SU-DHL-6 (cell line): ENCODE measurements around the gene TPST2.
"Not testable (repeated sequence)": the region's sequence is repeated elsewhere in the genome, so short reads cannot be mapped to it uniquely, and the experiment has no call there.

Experiments used
- H2AFZ ChIP-seq: fragments of 200-600 bp; sonication (generic); 2 replicates; pipeline ENCODE4 v1.6.1; 2014; ENCODE audit warnings: low read depth, mild to moderate bottlenecking, moderate library complexity, mixed read lengths, antibody characterized with exemption, low read length; ENCODE audit not compliant: severe bottlenecking
- H3F3A ChIP-seq: fragments of 200-600 bp; shearing (Covaris generic); 2 replicates; pipeline ENCODE4 v1.6.0; 2016; ENCODE audit warnings: antibody characterized with exemption, mild to moderate bottlenecking; ENCODE audit not compliant: insufficient read depth
- H3K27ac ChIP-seq: fragments of 200-600 bp; sonication (generic); 2 replicates; pipeline ENCODE4 v1.5.1; 2016; ENCODE audit warnings: low read depth, mild to moderate bottlenecking, low read length, moderate library complexity, mixed read lengths
- H3K27me3 ChIP-seq: fragments of 200-600 bp; sonication (generic), shearing (Covaris generic); 2 replicates; pipeline ENCODE4 v1.6.0; 2014; ENCODE audit warnings: mild to moderate bottlenecking, low read length
- H3K36me3 ChIP-seq: fragments of 200-600 bp; sonication (generic); 2 replicates; pipeline ENCODE4 v1.6.1; 2014; ENCODE audit warnings: mild to moderate bottlenecking, low read length, mixed read lengths
- H3K4me2 ChIP-seq: fragments of 300-600, 200-600 bp; shearing (Covaris generic), sonication (generic); 2 replicates; pipeline ENCODE4 v1.6.0; 2014; ENCODE audit warnings: low read length, low read depth, mild to moderate bottlenecking; ENCODE audit not compliant: poor library complexity, severe bottlenecking
- H3K4me3 ChIP-seq: fragments of 200-600 bp; sonication (generic); 2 replicates; pipeline ENCODE4 v1.5.1; 2014; ENCODE audit warnings: antibody characterized with exemption, low read length, mild to moderate bottlenecking, mixed read lengths; ENCODE audit not compliant: insufficient read depth, poor library complexity, severe bottlenecking
- H3K79me2 ChIP-seq: fragments of 200-600 bp; sonication (generic); 2 replicates; pipeline ENCODE4 v1.6.1; 2014; ENCODE audit warnings: mild to moderate bottlenecking, low read length, moderate library complexity; ENCODE audit not compliant: insufficient read depth
- H3K9ac ChIP-seq: fragments of 200-600 bp; sonication (generic); 2 replicates; pipeline ENCODE4 v1.7.0; 2014; ENCODE audit warnings: mild to moderate bottlenecking, low read length
- H3K9me2 ChIP-seq: fragments of 200-600 bp; sonication (generic); replicated peaks from 2 replicates; pipeline ENCODE4 v1.6.1; 2014; ENCODE audit warnings: low read length; ENCODE audit not compliant: insufficient read depth
- H3K9me3 ChIP-seq: fragments of 200-600 bp; sonication (generic); 2 replicates; pipeline ENCODE4 v1.6.1; 2014; ENCODE audit warnings: low read length, mixed read lengths; ENCODE audit not compliant: insufficient read depth
- H4K20me1 ChIP-seq: fragments of 200-600 bp; sonication (generic); 2 replicates; pipeline ENCODE4 v1.6.1; 2014; ENCODE audit warnings: low read depth, mild to moderate bottlenecking, antibody characterized with exemption, low read length, moderate library complexity, mixed read lengths
- CTCF ChIP-seq: fragments of 200-600 bp; sonication (generic); IDR thresholded peaks from one replicate; pipeline ENCODE4 v1.5.1; 2017; ENCODE audit warnings: antibody characterized with exemption, mild to moderate bottlenecking, low read length, moderate library complexity; ENCODE audit not compliant: insufficient read depth, poor library complexity, severe bottlenecking
- EZH2phosphoT487 ChIP-seq: fragments of 200-600 bp; sonication (generic), shearing (Covaris generic); conservative IDR thresholded peaks from 2 replicates; pipeline ENCODE4 v1.6.1; 2018; ENCODE audit warnings: mild to moderate bottlenecking, antibody characterized with exemption, low read length, moderate library complexity, mixed read lengths

TPST2 gene

GRCh38 chr22:26615149-26615548 is 25.2 kb upstream of the TPST2 start:
- H3K9me3 ChIP-seq: no peaks in the 10 kb centered on the region
- no peaks in the 10 kb centered on the region for H3K79me2 ChIP-seq
- TF ChIP-seq EZH2phosphoT487: no peak
- TF ChIP-seq CTCF: no peak
- H3K4me2 ChIP-seq: no peak overlapping the region
- no peak overlapping the region for H3K9ac ChIP-seq
- H3F3A ChIP-seq: no peaks in the 10 kb centered on the region
- H3K27ac ChIP-seq: no peak overlapping the region
- H3K36me3 ChIP-seq: no peaks in the 10 kb centered on the region
- H4K20me1 ChIP-seq: no peaks in the 10 kb centered on the region
- no peaks in the 10 kb centered on the region for H3K27me3 ChIP-seq
- no peaks in the 10 kb centered on the region for H3K9me2 ChIP-seq
- H3K4me3 ChIP-seq: no peak overlapping the region
- no peak overlapping the region for H2AFZ ChIP-seq

GRCh38 chr22:26614322-26614721 is 24.4 kb upstream of the TPST2 start:
- H3K4me3 ChIP-seq: no peak overlapping the region
- H3K27ac ChIP-seq: no peak overlapping the region
- no peaks in the 10 kb centered on the region for H4K20me1 ChIP-seq
- H3K9ac ChIP-seq: no peak overlapping the region
- no peaks in the 10 kb centered on the region for H3K79me2 ChIP-seq
- TF ChIP-seq EZH2phosphoT487 (no peak), CTCF (no peak)
- H3F3A ChIP-seq: no peaks in the 10 kb centered on the region
- H2AFZ ChIP-seq: no peak overlapping the region
- H3K27me3 ChIP-seq: no peaks in the 10 kb centered on the region
- H3K36me3 ChIP-seq: no peaks in the 10 kb centered on the region
- no peaks in the 10 kb centered on the region for H3K9me2 ChIP-seq
- H3K4me2 ChIP-seq: no peak overlapping the region
- H3K9me3 ChIP-seq: no peaks in the 10 kb centered on the region

- not testable (repeated sequence) for H3K9ac ChIP-seq, H3F3A ChIP-seq, H3K27me3 ChIP-seq, H4K20me1 ChIP-seq, H3K79me2 ChIP-seq, H3K36me3 ChIP-seq, H3K9me2 ChIP-seq, H3K4me3 ChIP-seq, H2AFZ ChIP-seq, H3K9me3 ChIP-seq, H3K4me2 ChIP-seq, H3K27ac ChIP-seq
Observed at GRCh38 chr22:26613753-26614152, 23.8 kb upstream of the TPST2 start.

- TF ChIP-seq EZH2phosphoT487 (no peak), CTCF (no peak)
- H3K27ac ChIP-seq: no peak overlapping the region
- no peaks in the 10 kb centered on the region for H3K9me2 ChIP-seq
- H4K20me1 ChIP-seq: no peaks in the 10 kb centered on the region
- no peaks in the 10 kb centered on the region for H3K79me2 ChIP-seq
- H3K4me3 ChIP-seq: no peak overlapping the region
- H3K4me2 ChIP-seq: no peak overlapping the region
- H3F3A ChIP-seq: no peaks in the 10 kb centered on the region
- no peaks in the 10 kb centered on the region for H3K36me3 ChIP-seq
- no peak overlapping the region for H3K9ac ChIP-seq
- no peaks in the 10 kb centered on the region for H3K9me3 ChIP-seq
- no peaks in the 10 kb centered on the region for H3K27me3 ChIP-seq
- H2AFZ ChIP-seq: no peak overlapping the region
Observed at GRCh38 chr22:26612652-26613051, 22.7 kb upstream of the TPST2 start.
